NCI-H2171 (cell line): ENCODE data around the gene NUB1.

ENCODE experiments used
- DNase-seq: peaks from one replicate; lab custom pipeline; 2025; lab: John Stamatoyannopoulos, UW

NUB1 gene

GRCh38 chr7:151345576-151346469, 4.2 kb downstream of the NUB1 start:
- DNase-seq: no peak

DNA sequence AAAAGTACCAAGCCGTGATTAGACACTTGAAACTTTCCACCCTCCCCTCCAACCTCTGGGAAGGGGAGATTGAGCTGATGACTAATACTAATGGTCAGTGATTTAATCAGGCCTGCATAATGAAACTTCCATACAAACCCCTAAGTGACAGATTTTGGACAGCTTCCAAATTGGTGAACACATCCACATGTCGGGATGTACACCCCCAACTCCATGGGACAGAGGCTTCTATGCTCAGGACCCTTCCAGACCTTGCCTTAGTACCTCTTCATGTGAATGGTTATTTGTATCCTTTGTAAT, 4.8 kb downstream of the NUB1 start:
- no peak for DNase-seq

DNA sequence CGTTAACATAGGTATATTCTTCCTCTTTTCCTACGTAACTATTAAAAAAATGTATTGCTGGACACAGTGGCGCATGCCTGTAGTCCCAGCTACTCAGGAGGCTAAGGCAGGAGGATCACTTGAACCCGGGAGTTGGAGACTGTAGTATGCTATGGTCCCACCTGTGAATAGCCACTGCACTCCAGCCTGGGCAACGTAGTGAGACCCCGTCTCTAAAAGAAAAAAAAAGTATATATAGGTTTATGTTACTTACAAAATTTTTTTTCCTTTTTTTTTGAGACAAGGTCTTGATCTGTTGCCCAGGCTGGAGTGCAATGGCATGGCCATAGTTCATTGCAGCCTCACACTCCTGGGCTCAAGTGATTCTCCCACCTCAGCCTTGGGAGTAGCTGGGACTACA, 5.6 kb downstream of the NUB1 start:
- no peak for DNase-seq

DNA sequence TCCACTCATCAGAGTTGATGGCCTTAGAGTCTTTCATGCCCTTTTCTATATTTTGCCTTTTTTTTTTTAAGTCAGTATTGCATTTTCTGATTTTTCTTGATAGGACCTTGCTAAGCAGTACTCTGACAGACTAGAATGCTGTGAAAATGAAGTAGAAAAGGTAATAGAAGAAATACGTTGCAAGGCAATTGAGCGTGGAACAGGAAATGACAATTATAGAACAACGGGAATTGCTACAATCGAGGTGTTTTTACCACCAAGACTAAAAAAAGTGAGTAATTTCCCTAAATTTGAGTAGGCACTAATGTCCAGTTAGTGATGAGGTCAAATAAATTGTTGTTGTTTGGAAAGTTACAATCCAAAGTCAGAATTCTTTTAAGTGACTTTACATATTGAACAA, 7.4 kb downstream of the NUB1 start:
- no peak for DNase-seq

DNA sequence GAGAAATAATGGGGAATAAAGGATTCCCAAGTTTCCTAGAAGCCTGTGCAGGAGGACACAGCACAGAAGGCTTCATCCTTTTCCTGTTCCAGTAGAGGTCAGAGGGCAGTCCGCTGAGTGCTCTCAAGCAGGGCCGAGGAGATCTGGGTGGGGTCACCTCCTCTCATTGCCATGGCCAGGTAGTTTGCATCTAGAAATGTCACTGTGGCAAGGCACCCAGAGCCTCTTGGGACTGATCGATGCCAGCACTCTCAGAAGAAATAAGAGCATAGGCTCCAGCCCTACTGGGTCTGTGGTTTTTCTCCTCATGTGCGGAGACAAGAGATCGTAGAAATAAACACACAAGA, 7.9 kb downstream of the NUB1 start:
- DNase-seq: no peak

DNA sequence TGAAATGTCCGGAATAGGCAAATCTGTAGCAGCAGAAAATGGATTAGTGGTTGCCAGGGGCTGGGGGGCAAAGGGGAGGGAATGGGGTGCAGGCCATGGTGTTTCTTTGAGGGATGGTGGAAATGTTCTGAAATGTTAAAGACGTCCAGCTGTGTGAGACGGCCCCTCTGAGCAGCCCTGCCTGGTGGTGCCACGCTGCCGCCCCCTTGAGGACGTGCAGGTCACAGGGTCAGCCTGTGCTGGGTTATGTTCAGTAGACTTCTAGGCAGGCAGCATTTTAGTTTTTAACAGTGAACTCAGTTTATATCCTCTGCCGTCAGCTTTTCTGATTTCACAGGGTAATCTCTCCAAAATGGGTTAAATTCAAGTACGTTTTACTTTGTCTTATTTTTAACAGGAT, 9.4 kb downstream of the NUB1 start:
- no peak for DNase-seq

- no peak for DNase-seq
Observed at GRCh38 chr7:151351967-151352366, 10.4 kb downstream of the NUB1 start.

DNA sequence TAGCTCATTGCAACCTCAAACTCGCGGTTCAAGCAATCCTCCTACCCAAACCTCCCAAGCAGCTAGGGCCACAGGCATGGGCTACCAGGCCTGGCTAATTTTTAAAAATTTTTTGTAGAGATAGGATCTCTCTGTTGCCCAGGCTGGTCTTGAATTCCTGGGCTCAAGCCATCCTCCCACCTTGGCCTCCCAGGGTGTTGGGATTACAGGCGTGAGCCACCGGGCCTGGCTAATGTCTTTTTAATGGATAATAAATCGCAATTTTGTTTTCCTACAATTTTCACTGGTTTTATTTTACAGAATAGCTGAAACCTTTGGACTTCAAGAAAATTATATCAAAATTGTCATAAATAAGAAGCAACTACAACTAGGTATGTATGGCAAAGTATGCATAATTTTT, 10.9 kb downstream of the NUB1 start:
- no peak for DNase-seq

DNA sequence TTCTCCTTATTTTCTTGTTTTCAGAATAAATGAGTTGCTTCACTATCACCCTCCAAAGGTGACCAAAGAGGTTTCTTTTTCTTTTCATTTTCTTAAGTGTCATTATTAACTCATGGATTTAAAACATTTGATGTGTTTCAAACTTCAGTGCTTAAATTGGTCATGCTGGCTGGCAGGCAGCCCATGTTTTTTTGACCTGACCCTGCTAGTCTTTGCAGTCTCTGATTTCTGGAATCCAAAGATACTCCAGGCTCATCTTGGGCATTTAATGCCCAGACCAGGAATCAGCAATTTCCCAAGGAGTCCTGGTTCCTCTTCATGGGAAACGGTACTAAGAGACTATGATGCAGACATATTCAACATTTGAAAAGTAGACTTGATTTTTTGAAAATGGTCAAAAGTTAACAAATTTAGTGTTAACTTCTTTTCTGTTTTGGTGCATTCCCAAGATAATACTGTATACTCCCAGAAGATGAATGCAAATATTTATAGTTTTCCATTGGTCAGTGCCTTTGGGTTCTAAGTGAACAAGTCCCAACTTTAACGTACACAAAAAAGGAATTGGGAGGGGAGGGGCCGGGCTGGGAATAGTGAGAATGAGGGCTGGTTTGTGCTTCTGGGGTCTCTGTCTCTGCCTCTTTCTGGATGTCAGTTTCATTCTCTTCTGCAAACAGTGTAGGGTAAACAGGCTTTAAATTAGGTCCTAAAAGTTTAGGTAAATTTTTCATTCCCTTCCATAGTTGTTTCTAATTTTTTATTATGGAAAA, 19.8 kb downstream of the NUB1 start:
- no peak for DNase-seq

GRCh38 chr7:151363182-151363581, 21.6 kb downstream of the NUB1 start:
- no peak for DNase-seq

GRCh38 chr7:151366166-151366879, 24.7 kb downstream of the NUB1 start:
- no peak for DNase-seq

DNA sequence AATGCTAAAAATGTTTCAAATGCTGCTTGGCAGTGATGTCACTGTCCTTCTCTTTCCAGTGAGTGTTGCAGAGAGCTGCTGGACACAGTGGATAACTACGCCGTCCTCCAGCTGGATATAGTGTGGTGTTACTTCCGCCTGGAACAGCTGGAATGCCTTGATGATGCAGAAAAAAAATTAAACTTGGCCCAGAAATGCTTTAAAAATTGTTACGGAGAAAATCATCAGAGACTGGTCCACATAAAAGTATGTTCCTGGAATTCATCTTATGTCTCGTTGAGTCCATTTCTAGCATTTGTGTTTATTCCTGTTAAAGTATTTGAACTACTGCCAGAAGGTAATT, 25.2 kb downstream of the NUB1 start:
- no peak for DNase-seq

GRCh38 chr7:151367284-151367683, 25.7 kb downstream of the NUB1 start:
- DNase-seq: no peak

GRCh38 chr7:151368136-151368571, 26.5 kb downstream of the NUB1 start:
- no peak for DNase-seq

DNA sequence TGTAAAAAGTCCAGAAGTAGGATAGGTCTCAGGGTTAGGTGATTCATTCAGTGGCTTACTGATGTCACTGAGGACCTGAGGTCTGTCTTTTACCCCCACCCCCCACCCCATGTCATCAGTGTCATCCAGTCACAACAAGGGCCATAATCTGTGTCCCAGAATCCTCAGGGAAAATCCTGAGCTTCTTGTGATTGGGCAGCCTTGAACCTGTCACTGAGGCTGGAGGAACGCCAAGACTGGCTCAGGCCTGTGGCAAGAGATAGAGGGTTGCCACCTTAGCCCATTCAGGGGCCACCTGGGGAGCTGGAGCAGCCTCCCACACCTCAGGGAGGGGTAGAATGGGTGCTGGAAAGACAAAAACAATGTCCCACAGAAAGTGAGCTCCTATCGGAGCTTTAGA, 29.7 kb downstream of the NUB1 start:
- no peak for DNase-seq

- no peak for DNase-seq
Observed at GRCh38 chr7:151372612-151373265, 31.1 kb downstream of the NUB1 start.

DNA sequence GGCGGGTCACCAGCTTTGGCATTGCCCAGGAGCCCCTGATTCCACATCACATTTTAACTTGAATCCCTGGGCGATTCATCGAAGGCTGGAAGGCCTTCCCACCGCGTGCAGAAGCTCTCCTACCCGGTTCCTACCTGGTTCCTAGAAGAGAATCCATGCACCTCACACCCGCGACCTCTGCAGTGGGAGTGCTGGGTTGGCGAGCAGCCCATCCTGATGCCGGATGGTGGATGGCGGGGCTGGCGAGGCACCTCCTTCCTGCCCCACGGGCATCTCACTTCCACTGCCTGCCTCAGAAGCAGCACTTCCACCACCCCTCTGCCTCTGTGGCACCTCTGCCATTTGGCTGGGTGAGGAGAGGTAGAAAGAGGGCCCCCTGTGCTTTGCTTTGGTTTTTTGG, 32.0 kb downstream of the NUB1 start:
- DNase-seq: no peak

DNA sequence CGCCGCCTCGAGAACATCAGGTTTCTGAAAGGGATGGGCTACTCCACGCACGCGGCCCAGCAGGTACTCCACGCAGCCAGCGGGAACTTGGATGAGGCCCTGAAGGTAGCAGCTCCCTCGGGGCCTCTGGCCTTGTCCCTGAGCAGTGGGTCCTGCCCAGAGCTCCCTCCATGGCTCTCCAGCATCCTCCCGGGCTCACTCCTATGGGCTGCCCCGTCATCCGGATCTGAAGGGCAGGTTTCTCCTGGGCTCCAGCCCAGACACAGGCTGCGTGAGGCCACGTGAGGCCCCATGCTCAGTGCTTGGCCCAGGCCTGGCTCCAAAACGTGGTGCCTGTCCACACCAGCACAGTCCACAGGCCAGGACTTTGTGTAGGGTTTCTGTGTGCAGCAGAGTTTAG, 32.5 kb downstream of the NUB1 start:
- DNase-seq: no peak

GRCh38 chr7:151374726-151375125, 33.1 kb downstream of the NUB1 start:
- no peak for DNase-seq

DNA sequence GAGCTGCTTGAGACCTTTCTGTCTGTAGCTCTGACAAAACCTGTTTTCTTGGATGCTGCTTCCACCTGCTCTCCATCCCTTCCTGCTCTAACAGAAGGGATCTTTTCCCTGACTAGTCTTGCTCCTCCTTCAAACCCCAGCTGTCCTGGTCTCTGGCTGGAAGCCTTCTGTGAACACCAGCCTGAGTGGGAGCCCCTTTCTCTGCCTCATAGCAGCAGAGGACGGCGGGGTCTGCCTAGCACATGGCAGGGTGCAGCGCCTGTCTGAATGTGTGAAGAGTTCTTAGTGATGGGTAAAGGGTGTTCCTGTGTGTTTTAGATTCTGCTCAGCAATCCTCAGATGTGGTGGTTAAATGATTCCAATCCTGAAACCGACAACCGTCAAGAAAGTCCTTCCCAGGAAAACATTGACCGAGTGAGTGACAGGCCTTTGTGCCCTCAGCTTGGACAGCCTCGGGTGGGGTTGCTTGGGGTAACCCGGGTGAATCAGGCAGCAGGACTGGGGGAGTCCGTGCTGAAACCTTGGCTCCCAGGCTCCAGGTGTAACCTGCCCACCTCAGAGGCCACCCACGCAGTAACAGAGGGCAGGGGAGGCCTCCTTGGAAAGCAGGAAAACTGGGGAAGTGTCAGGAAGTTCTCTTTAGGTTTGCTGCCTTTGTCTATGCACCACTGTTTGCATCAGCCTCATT, 34.1 kb downstream of the NUB1 start:
- no peak for DNase-seq

DNA sequence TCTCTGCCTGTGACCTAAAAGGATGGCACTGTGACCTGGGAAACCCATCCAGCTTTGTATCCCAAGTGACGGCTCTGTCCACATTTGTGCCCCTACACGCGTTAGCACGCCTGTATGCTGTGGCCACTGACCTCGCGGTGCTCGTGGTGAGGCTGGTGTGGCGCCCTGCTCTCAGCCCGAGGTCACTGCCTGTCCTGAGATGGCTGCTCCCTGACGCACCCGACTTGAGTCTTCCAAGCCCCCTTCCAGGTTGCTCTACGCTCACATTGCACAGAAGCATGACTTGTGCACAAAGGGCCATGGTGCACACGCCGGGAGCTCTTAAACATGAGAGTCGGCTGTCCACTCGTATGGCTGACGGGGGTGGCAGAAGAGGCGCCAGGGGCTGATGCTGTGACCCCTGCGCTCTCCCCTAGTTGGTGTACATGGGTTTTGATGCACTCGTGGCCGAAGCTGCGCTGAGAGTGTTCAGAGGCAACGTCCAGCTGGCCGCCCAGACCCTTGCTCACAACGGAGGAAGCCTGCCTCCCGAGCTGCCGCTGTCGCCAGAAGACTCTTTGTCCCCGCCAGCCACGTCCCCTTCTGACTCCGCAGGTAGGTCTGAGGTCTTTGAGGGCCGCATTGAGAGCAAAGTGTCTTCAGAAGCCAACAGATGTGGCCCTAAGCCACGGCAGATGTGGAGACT, 34.7 kb downstream of the NUB1 start:
- no peak for DNase-seq
